NCI-H146 treated with DMSO at 0.1 percent for 48 hours (cell line): Measurements from ENCODE around the gene NCCRP1.
"Not testable (repeated sequence)": the region's sequence is repeated elsewhere in the genome, so short reads cannot be mapped to it uniquely, and the experiment has no call there.

Source experiments
- DNase-seq: peaks from one replicate; lab custom pipeline; 2025; ENCODE audit not compliant: unreplicated experiment; lab: John Stamatoyannopoulos, UW

NCCRP1 gene

GRCh38 chr19:39243741-39244140 lies 47.0 kb downstream of the NCCRP1 start:
- DNase-seq = not testable (repeated sequence)

GRCh38 chr19:39244410-39245100 lies 47.8 kb downstream of the NCCRP1 start, which contains the start of gene IFNL3:
Gene IFNL3 (minus strand): TSS chr19:39245006. CDS start chr19:39244967, 39 bp downstream.
- not testable (repeated sequence) for DNase-seq

GRCh38 chr19:39245166-39245565 lies 48.4 kb downstream of the NCCRP1 start:
- not testable (repeated sequence) for DNase-seq

DNA sequence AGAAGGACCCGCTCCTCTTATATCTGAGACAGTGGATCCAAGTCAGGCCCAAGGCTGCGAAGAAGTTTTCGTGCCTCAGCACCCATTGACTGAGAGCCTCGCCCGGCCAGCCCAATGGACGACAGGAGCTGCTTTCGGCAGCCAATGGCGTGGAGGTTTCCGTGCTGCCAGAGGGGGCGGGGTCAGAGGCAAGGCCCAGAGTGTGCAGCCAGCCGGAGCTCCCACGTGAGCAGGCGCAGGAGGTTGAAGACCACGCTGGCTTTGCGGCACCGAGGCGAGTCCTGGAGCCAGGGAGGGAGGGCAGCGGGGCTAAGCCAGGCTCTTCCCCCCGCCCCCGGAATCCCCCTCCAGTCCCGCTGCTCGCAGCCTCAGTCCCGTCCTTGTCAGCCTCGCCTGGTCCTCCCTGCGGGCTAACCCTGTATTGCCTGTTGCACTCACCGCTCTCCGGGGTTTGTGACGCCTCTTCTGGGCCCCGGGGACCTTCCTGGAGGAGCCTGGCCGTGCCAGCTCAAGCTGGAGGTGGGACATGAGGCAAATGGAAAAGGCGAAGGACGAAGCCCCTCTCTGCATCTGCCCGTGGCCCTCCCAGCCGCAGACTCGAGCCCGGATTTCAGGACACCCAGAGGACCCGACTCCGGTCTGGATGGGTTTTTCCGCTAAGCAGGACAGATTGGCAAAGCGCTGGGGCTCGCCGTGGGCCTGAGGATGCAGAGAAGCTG lies 50.3 kb downstream of the NCCRP1 start:
- DNase-seq = no peak

- no peak for DNase-seq
These were observed 51.2 kb downstream of the NCCRP1 start for GRCh38 chr19:39247701-39248664.

DNA sequence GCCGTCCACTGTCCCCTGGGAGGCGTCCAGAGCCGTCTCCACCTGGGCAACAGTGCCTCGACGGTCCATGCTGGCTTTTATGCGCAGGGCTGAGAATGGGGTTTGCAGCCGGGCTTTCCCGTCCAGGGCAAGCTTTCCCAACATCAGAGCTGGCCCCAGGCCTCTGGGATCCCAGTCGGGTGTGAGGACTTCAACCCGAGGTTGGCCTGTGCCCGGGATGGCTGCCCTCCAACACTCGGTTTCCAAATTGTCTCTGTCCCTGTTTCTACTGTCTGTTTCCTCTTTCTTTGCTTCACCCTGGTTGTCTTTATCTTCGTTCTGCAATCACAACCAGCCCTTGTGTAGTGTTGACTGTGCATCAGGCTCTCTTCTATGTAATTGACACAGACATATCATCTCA lies 52.0 kb downstream of the NCCRP1 start, which contains the start of gene IFNL4:
TSS of gene IFNL4 (minus strand) at position 51 of the 400 bp plus-strand sequence.
- DNase-seq = no peak

DNA sequence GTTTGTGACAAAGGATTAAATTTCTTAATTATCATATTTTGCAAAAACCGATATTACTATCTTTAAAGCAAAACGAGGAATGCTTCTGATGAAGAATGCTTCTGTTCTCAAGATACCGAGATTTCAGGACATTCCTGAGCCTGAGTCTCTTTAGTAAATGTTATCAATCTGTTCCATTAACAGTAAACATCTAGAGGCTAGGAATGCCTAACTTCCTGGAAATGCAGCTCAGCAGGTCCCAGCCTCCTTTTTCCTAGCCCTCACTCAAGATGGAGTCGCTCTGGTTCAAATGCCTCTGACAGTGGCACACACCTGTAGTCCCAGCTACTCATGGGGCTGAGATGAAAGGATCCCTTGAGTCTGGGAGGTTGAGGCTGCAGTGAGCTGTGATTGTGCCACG lies 54.3 kb downstream of the NCCRP1 start:
- DNase-seq = no peak
